Stimulated activated CD4-positive, alpha-beta T cell treated with anti-CD3 and anti-CD28 coated beads, Interleukin-2, amount 100 ng/mL, for 4 hours (primary cell): ENCODE data around the gene NEO1.
A peak's percentile ranks its signal among the peaks of the same experiment; 100 is the strongest.

Source experiments
- DNase-seq: peaks from one replicate; pipeline ENCODE4 v3.0.0-alpha.2; 2020; ENCODE audit warnings: low read depth

NEO1 gene

GRCh38 chr15:73028831-73029451, 23.3 kb upstream of the NEO1 start:
- no peak for DNase-seq

- no peak for DNase-seq
Observed at GRCh38 chr15:73030122-73030679, 22.1 kb upstream of the NEO1 start.

GRCh38 chr15:73031648-73032047, 20.6 kb upstream of the NEO1 start:
- no peak for DNase-seq

GRCh38 chr15:73033611-73034010, 18.7 kb upstream of the NEO1 start:
- no peak for DNase-seq

GRCh38 chr15:73034221-73034620, 18.0 kb upstream of the NEO1 start:
- no peak for DNase-seq

- DNase-seq, result no peak
Observed at GRCh38 chr15:73035221-73035620, 17.0 kb upstream of the NEO1 start.

GRCh38 chr15:73038220-73038619, 14.0 kb upstream of the NEO1 start:
- no peak for DNase-seq

GRCh38 chr15:73046073-73046472, 6.2 kb upstream of the NEO1 start:
- no peak for DNase-seq

- DNase-seq, result no peak
Observed at GRCh38 chr15:73047882-73048281, 4.4 kb upstream of the NEO1 start.

GRCh38 chr15:73048624-73049295, 3.5 kb upstream of the NEO1 start:
- DNase-seq, result no peak

- DNase-seq, result no peak
Observed at GRCh38 chr15:73049564-73050215, 2.6 kb upstream of the NEO1 start.

- no peak for DNase-seq
Observed at GRCh38 chr15:73050561-73051295, 1.5 kb upstream of the NEO1 start.

GRCh38 chr15:73051391-73051806, 864 bp upstream of the NEO1 start:
- no peak for DNase-seq

- peak; percentile 3 for DNase-seq
Observed at GRCh38 chr15:73052653-73053397, 562 bp downstream of the NEO1 start.

- no peak for DNase-seq
Observed at GRCh38 chr15:73053398-73053723, 1.1 kb downstream of the NEO1 start.

- no peak for DNase-seq
Observed at GRCh38 chr15:73054417-73054953, 2.2 kb downstream of the NEO1 start.

- no peak for DNase-seq
Observed at GRCh38 chr15:73056460-73056859, 4.2 kb downstream of the NEO1 start.

GRCh38 chr15:73058437-73058836, 6.2 kb downstream of the NEO1 start:
- DNase-seq, result no peak

- DNase-seq, result no peak
Observed at GRCh38 chr15:73065114-73065513, 12.9 kb downstream of the NEO1 start.

GRCh38 chr15:73069109-73069508, 16.8 kb downstream of the NEO1 start:
- no peak for DNase-seq

GRCh38 chr15:73072894-73073293, 20.6 kb downstream of the NEO1 start:
- no peak for DNase-seq

- DNase-seq, result no peak
Observed at GRCh38 chr15:73074241-73074640, 22.0 kb downstream of the NEO1 start.
